H9 (cell line): ENCODE results near the gene CAMKK1. TPM values are rescaled to one million over a fixed set of nuclear protein-coding genes. Genes with fewer than 3 reads are reported as not detected.

ENCODE experiments used
- DNase-seq: peaks from one replicate; pipeline ENCODE4 v3.0.0-alpha.2; 2017
- H2AFZ ChIP-seq: one replicate; pipeline ENCODE4 v1.6.1; 2013; ENCODE audit warnings: mild to moderate bottlenecking, low read length, control low read depth, moderate library complexity
- H2AK5ac ChIP-seq: 2 replicates; pipeline ENCODE4 v1.6.1; 2013; ENCODE audit warnings: low read length, control low read depth, mixed read lengths; ENCODE audit not compliant: insufficient read length
- H2BK120ac ChIP-seq: one replicate; pipeline ENCODE4 v1.6.1; 2013; ENCODE audit warnings: low read depth, mild to moderate bottlenecking, low read length, control low read depth, inconsistent platforms; ENCODE audit not compliant: poor library complexity, severe bottlenecking
- H2BK12ac ChIP-seq: 2 replicates; pipeline ENCODE4 v1.6.1; 2013; ENCODE audit warnings: low read length, control low read depth, mixed read lengths, low read depth; ENCODE audit not compliant: insufficient read length
- H2BK15ac ChIP-seq: 2 replicates; pipeline ENCODE4 v1.6.1; 2013; ENCODE audit warnings: low read depth, low read length, control low read depth
- H2BK20ac ChIP-seq: one replicate; pipeline ENCODE4 v1.6.1; 2013; ENCODE audit warnings: low read depth, mild to moderate bottlenecking, low read length, control low read depth, inconsistent platforms; ENCODE audit not compliant: poor library complexity, severe bottlenecking
- H2BK5ac ChIP-seq: 2 replicates; pipeline ENCODE4 v1.6.1; 2013; ENCODE audit warnings: low read length, control low read depth, mixed read lengths; ENCODE audit not compliant: insufficient read length
- H3K14ac ChIP-seq: 2 replicates; pipeline ENCODE4 v1.6.1; 2013; ENCODE audit warnings: low read length, control low read depth; ENCODE audit not compliant: insufficient read depth
- H3K18ac ChIP-seq: 2 replicates; pipeline ENCODE4 v1.6.1; 2013; ENCODE audit warnings: low read depth, mild to moderate bottlenecking, mixed read lengths, low read length, control low read depth; ENCODE audit not compliant: insufficient read length
- H3K23ac ChIP-seq: 2 replicates; pipeline ENCODE4 v1.6.1; 2013; ENCODE audit warnings: low read length, control low read depth, mixed read lengths, low read depth; ENCODE audit not compliant: insufficient read length
- H3K23me2 ChIP-seq: 2 replicates; pipeline ENCODE4 v1.6.1; 2013; ENCODE audit warnings: low read depth, mild to moderate bottlenecking, mixed read lengths, low read length, control low read depth; ENCODE audit not compliant: insufficient read length, poor library complexity, severe bottlenecking
- H3K27ac ChIP-seq: 2 replicates; pipeline ENCODE4 v1.5.1; 2013; ENCODE audit warnings: low read length, control low read depth, mixed read lengths, low read depth; ENCODE audit not compliant: insufficient read length
- H3K27me3 ChIP-seq: 2 replicates; pipeline ENCODE4 v1.6.1; 2013; ENCODE audit warnings: low read length, control low read depth, inconsistent platforms; ENCODE audit not compliant: insufficient read depth
- H3K4ac ChIP-seq: 2 replicates; pipeline ENCODE4 v1.6.1; 2013; ENCODE audit warnings: low read depth, mild to moderate bottlenecking, control low read depth, inconsistent platforms, low read length, moderate library complexity
- H3K4me1 ChIP-seq: 2 replicates; pipeline ENCODE4 v1.6.1; 2013; ENCODE audit warnings: low read length, control low read depth, inconsistent platforms; ENCODE audit not compliant: insufficient read depth
- H3K4me2 ChIP-seq: 2 replicates; pipeline ENCODE4 v1.6.1; 2013; ENCODE audit warnings: low read length, control low read depth, mixed read lengths; ENCODE audit not compliant: insufficient read length, insufficient read depth
- H3K56ac ChIP-seq: 2 replicates; pipeline ENCODE4 v1.6.1; 2013; ENCODE audit warnings: low read depth, mild to moderate bottlenecking, mixed read lengths, low read length, control low read depth; ENCODE audit not compliant: insufficient read length
- H3K79me1 ChIP-seq: 2 replicates; pipeline ENCODE4 v1.6.1; 2013; ENCODE audit warnings: low read depth, mild to moderate bottlenecking, moderate library complexity, low read length, control low read depth, inconsistent platforms; ENCODE audit not compliant: insufficient read depth, poor library complexity, severe bottlenecking
- H3K79me2 ChIP-seq: 2 replicates; pipeline ENCODE4 v1.6.1; 2013; ENCODE audit warnings: low read length, control low read depth, inconsistent platforms; ENCODE audit not compliant: insufficient read depth
- H3K9ac ChIP-seq: 2 replicates; pipeline ENCODE4 v1.6.1; 2013; ENCODE audit warnings: low read length, control low read depth, mixed read lengths; ENCODE audit not compliant: insufficient read length; ENCODE audit errors: extremely low read depth
- H3K9me3 ChIP-seq: one replicate; pipeline ENCODE4 v1.6.1; 2013; ENCODE audit warnings: low read depth, low read length, inconsistent platforms; ENCODE audit not compliant: control insufficient read depth
- H3T11ph ChIP-seq: one replicate; pipeline ENCODE4 v1.6.1; 2013; ENCODE audit warnings: mild to moderate bottlenecking, low read length, control low read depth, inconsistent platforms
- H4K20me1 ChIP-seq: one replicate; pipeline ENCODE4 v1.6.1; 2013; ENCODE audit not compliant: control insufficient read depth, insufficient read length, insufficient read depth
- H4K5ac ChIP-seq: 2 replicates; pipeline ENCODE4 v1.6.1; 2013; ENCODE audit warnings: low read depth, mild to moderate bottlenecking, mixed read lengths, low read length, control low read depth; ENCODE audit not compliant: insufficient read length
- H4K8ac ChIP-seq: replicated peaks from 2 replicates; pipeline ENCODE4 v1.6.1; 2013; ENCODE audit warnings: low read length, control low read depth, mixed read lengths, low read depth; ENCODE audit not compliant: insufficient read length
- H4K91ac ChIP-seq: 2 replicates; pipeline ENCODE4 v1.6.1; 2013; ENCODE audit warnings: low read depth, mild to moderate bottlenecking, moderate library complexity, mixed read lengths, low read length, control low read depth; ENCODE audit not compliant: insufficient read length
- H3K27ac Mint-ChIP-seq, 3 experiments: 2 replicates in 2 of 3; 3 replicates in 1 of 3; pipeline ENCODE4 v1.8.0; 2020 to 2021; ENCODE audit warnings: mixed read lengths in 3 of 3, mild to moderate bottlenecking in 1 of 3, moderate library complexity in 1 of 3
- H3K27me3 Mint-ChIP-seq: 2 replicates; pipeline ENCODE4 v1.8.0; 2021; ENCODE audit warnings: low read depth, mild to moderate bottlenecking, moderate library complexity, mixed read lengths
- H3K36me3 Mint-ChIP-seq, 3 experiments: 2 replicates in 2 of 3; 3 replicates in 1 of 3; pipeline ENCODE4 v1.8.0; 2020 to 2021; ENCODE audit warnings: low read depth in 3 of 3, mixed read lengths in 3 of 3; ENCODE audit not compliant: insufficient read depth in 1 of 3
- H3K4me1 Mint-ChIP-seq, 2 experiments: 2 replicates each; pipeline ENCODE4 v1.8.0; 2020; ENCODE audit warnings: mixed read lengths in 2 of 2
- H3K4me3 Mint-ChIP-seq, 2 experiments: 2 replicates in 1 of 2; 3 replicates in 1 of 2; pipeline ENCODE4 v1.8.0; 2020 to 2021; ENCODE audit warnings: mild to moderate bottlenecking in 2 of 2, mixed read lengths in 2 of 2, moderate library complexity in 1 of 2
- H3K9me3 Mint-ChIP-seq, 2 experiments: 2 replicates in 1 of 2; 3 replicates in 1 of 2; pipeline ENCODE4 v1.8.0; 2020; ENCODE audit warnings: mild to moderate bottlenecking in 2 of 2, mixed read lengths in 2 of 2, moderate library complexity in 1 of 2
- CTCF ChIP-seq: fragments of 200-600 bp; sonication (generic); conservative IDR thresholded peaks from 3 replicates; pipeline ENCODE4 v1.8.0; 2021; ENCODE audit warnings: antibody characterized with exemption, mild to moderate bottlenecking
- WGBS: extraction: QIAGEN DNeasy Blood & Tissue Kit; methylation state at CpG from one replicate; pipeline ENCODE4 v1.1.7; 2013; ENCODE audit warnings: missing lambda C conversion rate, low lambda C conversion rate, mixed read lengths; ENCODE audit not compliant: insufficient read length; ENCODE audit errors: extremely low coverage; 5-methylcytosine and 5-hydroxymethylcytosine counted together
- total RNA-seq: library from RNA; stranded (reverse); gene quantifications from 2 replicates; pipeline ENCODE4 v1.2.1, GENCODE V29; 2021

The CAMKK1 gene
- total RNA-seq, 1 experiment from 2014 or later: 6.7 TPM

- Histone ChIP-seq H3K23ac (no peak overlapping the region), H2BK12ac (no peak overlapping the region), H3K4me1 (no peaks in the 10 kb centered on the region), H3K4me2 (no peak overlapping the region), H3K18ac (no peak overlapping the region), H2BK120ac (no peak overlapping the region), H3K4ac (no peak overlapping the region), H3K79me2 (no peaks in the 10 kb centered on the region), H2BK5ac (no peak overlapping the region), H3T11ph (no peak overlapping the region), H3K14ac (no peak overlapping the region), H2BK15ac (no peak overlapping the region), H2AK5ac (no peak overlapping the region), H3K9me3 (no peaks in the 10 kb centered on the region), H4K8ac (no peak overlapping the region), H4K20me1 (no peaks in the 10 kb centered on the region), H3K9ac (no peak overlapping the region), H4K91ac (no peak overlapping the region), H2AFZ (no peak overlapping the region), H3K56ac (no peak overlapping the region), H3K27ac (no peak overlapping the region), H4K5ac (no peak overlapping the region), H3K27me3 (no peaks in the 10 kb centered on the region), H3K79me1 (no peaks in the 10 kb centered on the region), H2BK20ac (no peak overlapping the region), H3K23me2 (no peaks in the 10 kb centered on the region)
- Mint-ChIP-seq H3K9me3 (no peaks in the 10 kb centered on the region), H3K4me1 (peaks cover 6 to 13% of the 10 kb centered on the region in 2 experiments; a peak in 3 of 4 replicates), H3K4me3 (no peak overlapping the region), H3K27me3 (0 out of 2 replicates have a peak, but pooled peaks cover 2% of the 10 kb centered on the region), H3K36me3 (peaks cover 5 to 15% (median 13%) of the 10 kb centered on the region in 3 experiments), H3K27ac (peak overlapping the region; percentile 13 to 56 (median 36); a peak in 3 of 7 replicates)
- peak; percentile 61 for DNase-seq
- TF ChIP-seq CTCF: no peak
- no CpG with 5 or more reads among the region's 25 CpGs for WGBS
These were observed 13.0 kb downstream of the CAMKK1 start for GRCh38 chr17:3879591-3880417.
